Adrenal gland (tissue), 12 donors: Measurements from ENCODE around the gene ZDHHC7. TPM values are rescaled to one million over a fixed set of nuclear protein-coding genes. Genes with fewer than 3 reads are reported as not detected.

Source experiments
- DNase-seq, 7 donors: peaks; one replicate each; pipeline ENCODE4 v3.0.0-alpha.2; 2019 to 2020
- H3K27ac ChIP-seq, 5 donors: fragments of 200-600 bp; sonication (generic) in 4 of 5; 1 replicate in 3 of 5; 2 replicates in 2 of 5; pipeline versions ENCODE4 v1.5.1 to v1.8.0; 2016 to 2020; ENCODE audit warnings: mild to moderate bottlenecking in 1 of 5
- H3K27me3 ChIP-seq: fragments of 200-600 bp; 2 replicates; pipeline ENCODE4 v1.8.0; 2021
- H3K36me3 ChIP-seq, 2 donors: fragments of 200-600 bp; replicated peaks in 1 of 2; 1 replicate in 1 of 2; 2 replicates in 1 of 2; pipeline versions ENCODE4 v1.5.1 to v1.8.0; 2018 to 2022
- H3K4me1 ChIP-seq, 2 donors: fragments of 200-600 bp; replicated peaks in 1 of 2; 1 replicate in 1 of 2; 2 replicates in 1 of 2; pipeline versions ENCODE4 v1.5.1 to v1.8.0; 2018 to 2021
- H3K4me3 ChIP-seq, 4 donors: fragments of 200-600 bp; sonication (generic) in 3 of 4; one replicate each; pipeline ENCODE4 v1.5.1; 2016 to 2018
- H3K9me3 ChIP-seq, 3 donors: fragments of 200-600 bp; sonication (generic) in 1 of 3; replicated peaks in 1 of 3; 1 replicate in 2 of 3; 2 replicates in 1 of 3; pipeline versions ENCODE4 v1.5.1 to v1.8.0; 2016 to 2021
- CTCF ChIP-seq, 6 experiments: fragments of 450-650 bp in 4 of 6; fragments of 200-600 bp in 2 of 6; sonication (generic) in 1 of 6; IDR thresholded peaks; 1 replicate in 5 of 6; 2 replicates in 1 of 6; pipeline versions ENCODE4 v1.5.1 to v1.8.0; 2016 to 2021; ENCODE audit warnings: antibody characterized with exemption in 6 of 6, mild to moderate bottlenecking in 2 of 6, moderate library complexity in 1 of 6
- POLR2A ChIP-seq, 2 donors: fragments of 450-650 bp; IDR thresholded peaks; one replicate each; pipeline ENCODE4 v1.6.1; 2017; ENCODE audit warnings: antibody characterized with exemption in 2 of 2, mild to moderate bottlenecking in 2 of 2, moderate library complexity in 1 of 2
- WGBS, 4 donors: extraction: QIAGEN DNeasy Blood & Tissue Kit in 2 of 4; methylation state at CpG; one replicate each; pipeline versions ENCODE4 v1.1.5 to v1.1.7; 2013 to 2017; 5-methylcytosine and 5-hydroxymethylcytosine counted together
- intact Hi-C, 2 donors: fragments of 100-400 bp; cut with DNase I; formaldehyde crosslinking; loops; one replicate each; pipeline versions ENCODE4 v1.14.1 to v1.15.0; 2022 to 2023
- polyA plus RNA-seq, 3 donors: library from polyadenylated mRNA; stranded (reverse); fragments of 200-250 nt in 2 of 3; fragments of 350-450 nt in 1 of 3; fragmentation: Illumina TruSeq in 1 of 3; extraction: RNeasy Lipid Tissue Mini Kit (QIAGEN cat#74804) in 1 of 3; gene quantifications; one replicate each; pipeline ENCODE4 v1.2.3, GENCODE V29; 2013 to 2014
- total RNA-seq, 9 donors: library from RNA; depleted of rRNA in 4 of 9; stranded (reverse); fragments of >200 nt in 4 of 9; fragments of 120-200 nt in 1 of 9; fragmentation: NEBNext Ultra II Directional in 1 of 9; extraction: Animal tissue kit (Norgen Biotek cat#: 25700) in 1 of 9; gene quantifications; one replicate each; pipeline versions ENCODE4 v1.1.0 to v1.2.4, GENCODE V29; 2013 to 2023
- donor health status: healthy with polysubstance abuse.
- donor health status: Bipolar disorder and iron deficiency.
- donor health status: DM: yes; HTN: yes; CAD: no.
- donor health status: DM: no; HTN: no; CAD: no.
- donor health status: DM: no; HTN: no; CAD: no.
- donor health status: DM: yes; HTN: yes; CAD: no.

Gene ZDHHC7
- total and polyA plus RNA-seq, 12 donors: 22.5 to 74.6 (median 41.0) TPM

GRCh38 chr16:84965428-84966415 lies 45.6 kb downstream of the ZDHHC7 start:
- Histone ChIP-seq H3K27me3 (no peaks in the 10 kb centered on the region), H3K36me3 (no peaks in the 10 kb centered on the region), H3K4me1 (no peaks in the 10 kb centered on the region), H3K9me3 (no peaks in the 10 kb centered on the region), H3K4me3 (no peak overlapping the region), H3K27ac (no peak overlapping the region)
- TF ChIP-seq CTCF (IDR thresholded peaks at IDR 0.05) (no peak), POLR2A (IDR thresholded peaks at IDR 0.05) (no peak)
- WGBS, 4 donors: 85 to 89% (median 88%) methylated on average over 42 to 43 of the region's 43 CpGs
- intact Hi-C loops: loop anchor here (5.0 kb wide), 2 partner anchors 43 to 208 kb away; no protein-coding TSS in a partner anchor
- no peak for DNase-seq

GRCh38 chr16:84964386-84965128 lies 46.8 kb downstream of the ZDHHC7 start:
- H3K9me3 ChIP-seq: no peaks in the 10 kb centered on the region
- H3K36me3 ChIP-seq: no peaks in the 10 kb centered on the region
- no peak overlapping the region for H3K27ac ChIP-seq
- intact Hi-C loops: loop anchor here (5.0 kb wide), 2 partner anchors 42 to 207 kb away; no protein-coding TSS in a partner anchor
- 91 to 93% (median 91%) methylated on average over 16 to 19 of the region's 19 CpGs for WGBS, 4 donors
- no peaks in the 10 kb centered on the region for H3K27me3 ChIP-seq
- no peak overlapping the region for H3K4me3 ChIP-seq
- TF ChIP-seq POLR2A (IDR thresholded peaks at IDR 0.05) (no peak), CTCF (IDR thresholded peaks at IDR 0.05) (no peak)
- no peak for DNase-seq
- H3K4me1 ChIP-seq: no peaks in the 10 kb centered on the region

GRCh38 chr16:84963066-84963465 lies 48.3 kb downstream of the ZDHHC7 start:
- Histone ChIP-seq H3K4me3 (no peak overlapping the region), H3K27me3 (no peaks in the 10 kb centered on the region), H3K9me3 (no peaks in the 10 kb centered on the region), H3K36me3 (no peaks in the 10 kb centered on the region), H3K4me1 (no peaks in the 10 kb centered on the region), H3K27ac (no peak overlapping the region)
- TF ChIP-seq CTCF (IDR thresholded peaks at IDR 0.05) (no peak), POLR2A (IDR thresholded peaks at IDR 0.05) (no peak)
- intact Hi-C loops: no loop called here
- 77 to 89% (median 82%) methylated on average over 8 of the region's 8 CpGs for WGBS, 4 donors
- no peak for DNase-seq

- Histone ChIP-seq H3K27ac (no peak overlapping the region), H3K27me3 (no peaks in the 10 kb centered on the region), H3K4me3 (no peak overlapping the region), H3K36me3 (no peaks in the 10 kb centered on the region), H3K9me3 (no peaks in the 10 kb centered on the region), H3K4me1 (no peaks in the 10 kb centered on the region)
- intact Hi-C loops: no loop called here
- no peak for DNase-seq
- TF ChIP-seq CTCF (IDR thresholded peaks at IDR 0.05): no peak
- no peak for TF ChIP-seq POLR2A (IDR thresholded peaks at IDR 0.05)
- 76 to 92% (median 82%) methylated on average over 4 of the region's 4 CpGs for WGBS, 4 donors
These were observed 50.4 kb downstream of the ZDHHC7 start for GRCh38 chr16:84960942-84961341.
